ENCODE results near the gene CCDC146. TPM values are rescaled to one million over a fixed set of nuclear protein-coding genes. Genes with fewer than 3 reads are reported as not detected.
A peak's percentile ranks its signal among the peaks of the same experiment; 100 is the strongest.
"Not testable (repeated sequence)": the region's sequence is repeated elsewhere in the genome, so short reads cannot be mapped to it uniquely, and the experiment has no call there.

Gene CCDC146
- total RNA-seq, 2 donors from 2014 or later = 11.6 to 15.7 TPM

DNA sequence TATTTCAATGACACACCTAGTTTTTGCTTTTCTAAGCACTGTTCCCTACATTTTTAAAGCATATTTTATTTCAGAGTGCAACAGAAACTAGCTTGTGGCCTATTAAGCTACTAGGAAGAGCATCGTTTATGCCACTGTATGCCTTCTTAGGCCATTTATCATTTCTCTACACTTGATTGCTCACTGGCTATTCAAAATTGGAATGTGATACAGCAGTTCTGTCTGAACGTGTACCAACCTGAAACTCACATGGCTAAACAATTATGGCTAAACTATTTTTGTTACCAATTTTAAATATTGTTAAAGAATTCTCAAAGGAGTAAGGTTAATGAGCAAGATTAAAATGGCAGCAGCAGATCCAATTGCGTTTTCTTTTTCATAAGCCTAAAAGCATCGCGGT is 188.6 kb downstream of the CCDC146 start:
- intact Hi-C loops (cut with DNase I, micrococcal nuclease) = no loop called here
- no peak for ATAC-seq
- DNase-seq = no peak

DNA sequence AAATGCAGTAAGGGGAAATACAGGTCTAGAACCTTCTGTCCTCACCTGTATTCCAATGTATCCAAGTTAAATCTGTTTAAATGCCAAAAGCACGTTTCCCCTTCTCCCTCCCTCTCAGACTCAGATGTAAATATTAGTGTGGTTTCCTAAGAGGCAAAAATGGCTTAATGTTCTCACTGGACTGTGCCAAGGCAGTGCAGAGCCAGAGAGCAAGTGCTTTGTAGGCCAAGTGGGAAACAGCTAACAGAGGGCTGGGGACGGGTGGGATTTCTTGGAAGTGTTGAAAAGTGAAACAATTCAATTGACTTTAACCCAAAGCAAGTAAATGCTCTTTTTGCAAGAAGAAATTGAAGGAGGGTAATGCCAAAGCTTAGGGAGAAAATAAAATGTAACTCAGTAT is 190.7 kb downstream of the CCDC146 start:
- DNase-seq (no peak), ATAC-seq (no peak)
- intact Hi-C loops (cut with DNase I, micrococcal nuclease) = no loop called here

DNA sequence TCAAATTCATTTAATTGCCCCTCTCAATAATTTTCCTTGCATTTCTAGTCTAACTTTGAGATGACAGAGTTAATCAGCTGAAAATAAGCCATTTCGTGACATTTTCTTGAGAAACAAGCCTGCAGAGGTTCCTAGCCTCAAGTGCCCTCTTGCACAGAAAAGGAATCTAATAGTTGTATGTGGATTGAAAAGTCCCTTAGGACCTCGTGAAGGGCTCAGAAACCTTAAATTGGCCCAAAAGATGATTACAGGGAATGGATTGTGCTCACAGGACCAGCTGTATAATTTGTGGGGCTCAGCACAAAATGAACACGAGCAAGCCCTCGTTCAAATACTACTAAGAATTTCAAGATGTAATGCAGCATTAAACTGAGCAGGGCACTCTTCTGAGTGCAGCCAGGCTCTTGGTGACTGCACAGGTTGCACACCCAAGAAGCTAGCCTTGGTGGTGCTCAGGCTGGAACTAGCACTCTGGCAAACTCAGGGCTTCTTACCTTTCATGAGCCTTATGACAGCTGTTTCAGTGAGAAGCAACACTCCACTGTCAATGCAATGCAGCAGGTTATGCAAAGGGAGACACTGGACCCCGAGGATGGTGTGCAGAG is 191.6 kb downstream of the CCDC146 start:
- DNase-seq (no peak), ATAC-seq (no peak)
- intact Hi-C loops (cut with DNase I, micrococcal nuclease) = no loop called here

DNA sequence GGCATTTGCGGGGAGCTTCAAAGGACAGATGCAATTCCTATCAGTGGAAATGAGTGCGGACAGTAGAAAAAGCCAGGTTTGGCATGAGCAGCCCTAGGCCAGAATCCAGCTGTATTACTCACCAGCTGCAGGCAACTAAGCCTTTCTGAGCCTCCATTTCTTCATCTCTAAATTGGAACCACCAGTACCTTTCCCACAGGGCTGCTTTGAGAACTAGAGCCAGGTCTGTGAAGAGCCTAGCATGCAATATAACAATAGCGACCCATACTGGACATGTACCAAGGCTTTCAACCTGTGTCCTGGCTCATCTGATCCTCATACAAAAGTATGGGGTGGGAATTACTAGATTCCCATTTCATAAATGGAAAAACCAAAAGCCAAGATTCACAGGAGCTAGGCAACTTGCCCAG is 192.8 kb downstream of the CCDC146 start:
- intact Hi-C loops (cut with DNase I, micrococcal nuclease) = no loop called here
- ATAC-seq (no peak), DNase-seq (no peak)

DNA sequence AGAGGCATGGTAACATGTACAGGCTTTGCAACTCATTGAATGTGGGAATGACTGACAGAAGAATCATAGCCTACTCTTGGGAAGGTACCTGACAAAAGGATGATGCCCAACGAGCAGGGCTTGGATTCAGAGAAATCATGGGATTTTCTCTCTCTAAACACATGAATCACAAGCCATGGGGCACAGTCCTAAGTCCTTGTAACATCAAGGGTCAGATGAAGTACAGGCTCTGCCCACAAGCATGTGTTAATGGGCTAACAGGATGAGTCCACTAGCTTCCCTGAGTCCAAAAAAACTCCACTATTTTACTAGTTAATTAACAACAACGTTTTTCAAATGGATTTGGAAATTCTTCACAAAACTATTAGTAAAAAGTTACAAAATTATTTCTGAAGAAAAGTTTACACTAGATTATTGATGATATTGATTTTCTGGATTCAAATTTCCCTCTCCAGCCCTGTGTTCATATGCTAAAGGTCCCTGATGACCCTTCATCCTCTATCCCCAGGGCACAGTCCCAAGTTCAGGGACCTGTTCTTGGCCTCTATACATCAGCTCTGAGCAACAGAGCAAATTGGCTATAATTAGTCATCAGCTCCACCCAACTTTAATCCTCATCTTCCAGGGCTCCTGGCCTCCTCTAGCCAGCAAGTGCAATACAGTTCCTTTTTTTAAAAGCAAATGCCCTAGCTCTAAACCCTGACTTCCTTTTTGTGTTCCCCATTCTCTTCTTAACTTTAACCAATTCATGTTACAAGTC is 194.0 kb downstream of the CCDC146 start:
- intact Hi-C loops (cut with DNase I, micrococcal nuclease) = no loop called here
- ATAC-seq = no peak
- DNase-seq = no peak

DNA sequence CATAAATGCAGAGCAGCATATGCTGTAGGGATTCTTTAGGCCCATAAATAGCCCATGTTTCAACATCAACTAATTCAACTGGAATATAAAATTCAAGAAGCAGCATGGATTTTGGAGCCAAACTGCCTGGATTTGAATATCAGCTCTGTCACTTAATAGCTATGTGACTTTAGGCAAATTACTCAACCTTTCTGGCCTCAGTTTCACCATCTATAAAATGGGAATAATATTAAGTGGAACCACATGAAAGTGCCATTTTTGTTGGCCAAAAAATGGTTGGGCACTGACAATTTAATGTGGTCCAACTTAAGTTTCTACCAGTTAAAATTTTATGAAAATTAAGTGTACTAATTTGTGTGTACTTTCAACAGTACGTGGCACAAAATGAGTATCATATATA is 195.6 kb downstream of the CCDC146 start:
- ATAC-seq (no peak), DNase-seq (no peak)
- intact Hi-C loops (cut with DNase I, micrococcal nuclease) = no loop called here

DNA sequence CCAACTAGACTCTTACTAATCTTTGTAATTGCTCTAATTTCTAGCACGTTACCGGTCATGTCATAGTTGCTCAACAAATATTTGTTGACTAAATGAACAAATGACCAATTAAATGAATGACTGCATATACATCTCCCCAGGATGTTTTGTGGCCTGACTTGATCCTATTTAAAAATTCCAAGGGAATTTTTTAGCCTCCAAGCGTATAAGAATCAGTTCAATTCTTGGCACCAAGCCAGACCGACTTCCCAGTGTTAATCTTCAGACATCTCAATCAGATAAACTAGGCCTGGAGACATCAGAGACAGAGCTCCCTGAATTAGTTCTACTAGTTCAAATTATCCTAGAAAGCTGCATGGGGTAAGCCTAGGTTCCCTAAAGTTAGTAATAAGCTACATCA is 197.7 kb downstream of the CCDC146 start:
- no peak for DNase-seq
- intact Hi-C loops (cut with DNase I, micrococcal nuclease) = no loop called here
- ATAC-seq = no peak

DNA sequence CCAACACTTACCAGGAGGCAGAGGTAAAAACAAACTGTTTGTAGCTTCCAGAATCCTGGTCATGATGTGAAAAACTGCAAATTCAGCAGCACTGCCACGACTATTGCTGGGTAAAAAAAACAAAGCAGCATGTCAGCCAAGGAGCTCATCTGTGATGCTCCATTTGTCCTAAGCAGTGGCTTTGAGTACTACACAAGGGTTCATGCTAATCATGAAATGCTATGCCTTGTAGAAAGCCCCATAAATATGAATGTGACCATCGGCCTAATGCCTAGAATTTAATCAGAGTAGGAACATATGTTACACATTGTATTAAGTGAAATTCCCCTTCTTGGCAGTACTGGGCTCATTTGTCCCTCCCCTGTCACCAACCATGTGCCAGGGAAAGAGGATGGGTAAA is 198.3 kb downstream of the CCDC146 start:
- ATAC-seq (no peak), DNase-seq (no peak)
- intact Hi-C loops (cut with DNase I, micrococcal nuclease) = no loop called here

DNA sequence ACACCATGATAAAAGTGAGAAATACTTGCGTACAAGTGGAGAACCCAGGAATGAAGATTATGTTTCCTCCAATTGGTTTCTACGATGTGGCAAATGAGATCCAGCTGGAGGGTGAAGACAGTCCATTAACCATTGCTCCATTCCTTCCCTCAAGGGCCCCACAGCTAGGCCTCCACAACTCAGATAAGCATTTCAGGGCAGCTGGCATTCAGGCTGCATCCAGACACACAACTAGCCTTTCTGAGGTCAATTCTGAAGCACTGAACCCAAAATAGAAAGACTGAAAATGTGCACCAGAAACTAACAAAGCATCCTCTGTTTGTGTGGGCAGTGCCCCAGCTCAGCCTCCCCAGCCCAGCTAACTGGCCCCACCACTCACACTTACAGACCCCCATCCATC is 198.9 kb downstream of the CCDC146 start:
- DNase-seq (no peak), ATAC-seq (no peak)
- intact Hi-C loops (cut with DNase I, micrococcal nuclease) = no loop called here

DNA sequence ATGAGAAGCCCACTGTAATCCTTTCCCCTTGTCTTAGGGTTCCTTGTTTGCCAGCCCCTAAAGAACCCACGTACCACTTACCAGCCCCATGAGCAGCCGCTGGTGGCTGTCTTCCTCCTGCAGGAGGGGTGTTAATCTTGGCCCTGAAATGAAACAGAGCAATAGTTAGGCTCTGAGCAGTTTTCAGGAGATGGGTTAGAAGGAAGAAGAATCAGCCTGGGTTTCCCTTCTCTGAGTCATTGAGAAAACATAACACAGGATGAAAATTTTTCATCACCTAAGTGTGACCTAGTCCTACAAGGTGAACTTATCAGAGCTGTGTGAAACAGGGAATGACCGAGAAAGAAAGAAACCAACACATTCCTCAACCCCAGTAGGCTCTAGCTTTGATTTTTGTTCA is 203.7 kb downstream of the CCDC146 start:
- DNase-seq (no peak), ATAC-seq (no peak)
- intact Hi-C loops (cut with DNase I, micrococcal nuclease) = no loop called here

DNA sequence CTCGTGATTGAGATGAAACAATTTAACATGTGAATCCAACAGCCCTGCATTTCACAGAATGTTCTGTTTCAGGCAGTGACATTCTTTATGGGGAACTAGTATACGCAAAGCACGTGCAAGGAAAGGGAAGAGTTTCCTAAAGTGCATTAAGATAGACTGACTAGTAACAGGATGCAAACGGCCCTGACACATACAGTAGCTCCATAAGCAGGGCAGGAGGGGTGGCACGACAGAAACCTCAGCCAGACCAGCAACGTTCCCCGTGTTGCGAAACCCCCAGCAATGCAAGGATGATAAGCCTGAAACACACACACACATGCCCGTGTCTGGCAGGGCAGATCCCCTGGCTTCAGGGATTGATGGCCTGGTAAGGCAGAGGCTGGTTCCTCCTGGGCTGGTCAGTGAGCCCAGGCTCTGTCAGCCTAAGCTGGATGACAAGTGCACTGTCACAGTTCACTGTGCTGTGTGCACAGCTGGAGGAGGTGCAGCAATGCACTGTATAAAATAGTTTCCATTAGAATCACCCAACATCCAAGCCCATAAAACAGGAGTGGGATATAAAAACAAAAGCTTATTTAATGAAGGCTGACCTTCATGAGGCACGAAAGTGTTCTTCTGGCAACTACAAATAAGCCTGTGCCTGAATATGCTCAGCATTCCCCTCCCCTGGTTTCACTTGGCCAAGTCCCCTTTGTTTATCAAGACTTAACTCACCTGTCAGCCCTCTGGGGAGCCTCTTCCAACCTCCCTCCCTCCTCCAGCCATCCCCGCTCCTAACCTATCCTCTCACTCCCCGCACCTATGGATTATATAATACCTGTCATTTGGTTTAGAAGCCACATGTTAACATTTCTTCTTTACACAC is 204.9 kb downstream of the CCDC146 start:
- DNase-seq = peak in 1 of 2 donors; percentile 44
- no peak for ATAC-seq
- intact Hi-C loops (cut with DNase I, micrococcal nuclease) = no loop called here

DNA sequence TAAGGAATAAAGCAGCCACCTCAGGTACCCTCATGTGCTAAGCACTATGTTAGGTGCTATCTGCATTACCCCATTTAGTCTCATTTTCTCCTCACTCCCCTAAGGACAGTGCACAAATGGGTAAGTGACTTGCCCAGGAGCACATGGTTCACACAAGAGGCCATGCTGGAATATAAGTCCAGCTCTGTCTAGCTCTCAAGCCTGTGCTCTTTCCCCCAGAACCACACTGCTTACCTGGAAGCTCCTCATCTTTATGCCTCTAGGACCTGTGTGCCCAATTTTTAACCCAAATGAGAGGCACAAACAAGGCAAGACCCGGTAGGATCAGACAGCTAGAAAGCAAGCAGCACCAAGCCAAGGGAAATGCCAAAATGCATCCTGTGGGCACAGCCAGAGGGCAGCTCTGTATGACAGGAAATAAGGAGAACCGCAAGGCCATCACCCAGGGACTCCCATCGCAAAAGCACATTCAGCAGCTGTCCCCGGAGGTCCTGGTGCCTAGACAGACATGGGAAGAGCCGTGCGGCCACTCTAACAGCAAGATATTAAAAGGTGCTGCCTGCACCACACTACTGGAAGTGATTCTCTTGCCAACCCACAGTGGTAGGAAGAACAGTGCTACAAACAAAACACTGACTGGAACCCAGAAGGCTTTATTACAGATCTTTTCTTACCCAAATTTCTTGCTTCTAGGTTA is 205.7 kb downstream of the CCDC146 start:
- ATAC-seq = no peak
- intact Hi-C loops (cut with DNase I, micrococcal nuclease) = no loop called here

DNA sequence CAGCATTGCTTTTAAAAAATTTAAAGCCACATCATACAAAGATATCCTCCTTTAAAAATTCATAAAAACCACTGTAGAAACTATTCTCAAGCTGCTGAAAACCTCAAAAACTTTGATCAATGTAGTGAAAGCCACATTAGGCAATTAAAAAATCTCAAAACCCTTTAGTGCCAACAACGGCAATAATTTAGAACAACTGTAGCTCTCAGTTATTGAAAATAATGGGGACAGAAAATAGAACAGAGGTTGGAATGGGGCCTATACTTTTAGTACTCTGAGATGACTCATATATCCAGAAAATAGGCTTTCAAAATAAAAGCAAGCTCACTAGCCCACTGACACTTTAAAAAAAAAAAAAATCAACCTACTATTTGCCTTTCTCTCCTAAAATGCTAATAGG is 206.3 kb downstream of the CCDC146 start:
- DNase-seq (no peak), ATAC-seq (no peak)
- intact Hi-C loops (cut with DNase I, micrococcal nuclease) = no loop called here

More for the DNA sequence above, 205.7 kb downstream of the CCDC146 start:
- no peak for DNase-seq

DNA sequence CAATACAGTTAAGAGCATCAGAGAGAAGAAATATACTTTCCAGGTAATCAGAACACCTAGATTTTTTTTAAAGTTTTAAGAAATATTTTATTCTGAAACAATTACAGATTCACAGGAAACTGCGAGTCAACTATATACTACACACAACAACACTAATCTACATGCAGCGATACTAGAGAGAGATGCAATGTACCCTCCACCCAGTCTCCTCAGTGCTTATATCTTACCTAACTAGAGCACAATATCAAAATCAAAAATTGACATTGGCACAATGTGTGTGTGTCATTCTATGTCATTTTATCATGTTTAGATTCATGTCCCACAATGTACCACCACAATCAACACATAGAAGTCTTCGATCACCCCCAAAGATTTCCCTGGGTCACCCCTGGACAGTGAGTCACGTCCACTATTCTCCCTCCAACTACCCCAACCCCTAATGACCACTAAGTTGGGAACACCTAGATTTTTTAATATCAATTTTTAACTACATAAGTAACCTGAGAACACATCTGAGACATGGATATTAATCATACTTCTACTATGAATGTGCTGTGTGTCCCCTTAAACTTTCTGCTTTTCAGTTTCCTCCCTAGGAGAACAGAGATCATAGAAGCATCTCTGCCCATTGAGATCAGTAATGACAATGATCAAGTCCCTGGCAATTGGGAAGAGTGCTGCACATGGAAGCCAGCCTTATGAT is 207.2 kb downstream of the CCDC146 start:
- no peak for ATAC-seq
- intact Hi-C loops (cut with DNase I, micrococcal nuclease) = loop anchor here in 1 of 2 donors (10.0 kb wide), 1 partner anchor 75 kb away; no protein-coding TSS in a partner anchor

DNA sequence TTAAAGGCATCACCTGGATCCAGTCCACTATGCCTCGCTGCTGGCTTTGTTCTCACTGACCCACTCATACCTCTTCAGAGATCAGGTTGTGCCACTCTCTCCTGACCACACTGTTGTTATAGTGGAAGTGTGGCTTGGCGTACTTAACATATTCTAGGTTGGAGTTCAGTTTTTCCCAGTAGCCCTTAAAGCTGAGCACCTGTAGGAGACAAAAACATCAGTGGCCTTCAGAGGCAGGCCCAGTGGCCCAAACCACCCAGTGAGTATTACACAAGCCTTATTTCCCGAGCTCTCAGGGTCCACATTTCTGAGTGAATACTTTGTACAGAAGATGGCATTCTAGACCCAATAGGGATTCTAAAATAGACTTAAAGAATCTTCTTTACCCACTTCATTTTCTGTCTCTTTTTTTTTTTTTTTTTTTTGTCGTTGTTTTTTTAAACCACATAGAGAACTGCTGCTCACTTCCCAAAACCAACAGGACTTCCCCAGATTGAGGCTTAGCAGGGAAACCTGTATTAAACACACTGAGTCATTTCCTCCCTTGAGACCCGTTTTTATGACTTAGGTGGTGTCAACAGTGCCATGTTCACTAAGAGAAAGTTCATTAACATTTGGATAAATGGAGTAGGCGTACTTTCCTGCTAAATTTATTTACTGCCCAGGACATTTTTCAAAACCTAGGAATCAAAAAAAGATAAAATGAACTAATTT is 207.9 kb downstream of the CCDC146 start:
- ATAC-seq = peak; percentile 31
- intact Hi-C loops (cut with DNase I, micrococcal nuclease) = loop anchor here in 1 of 2 donors (10.0 kb wide), 1 partner anchor 76 kb away; no protein-coding TSS in a partner anchor
- no peak for DNase-seq

More for the DNA sequence above, 207.2 kb downstream of the CCDC146 start:
- no peak for DNase-seq

DNA sequence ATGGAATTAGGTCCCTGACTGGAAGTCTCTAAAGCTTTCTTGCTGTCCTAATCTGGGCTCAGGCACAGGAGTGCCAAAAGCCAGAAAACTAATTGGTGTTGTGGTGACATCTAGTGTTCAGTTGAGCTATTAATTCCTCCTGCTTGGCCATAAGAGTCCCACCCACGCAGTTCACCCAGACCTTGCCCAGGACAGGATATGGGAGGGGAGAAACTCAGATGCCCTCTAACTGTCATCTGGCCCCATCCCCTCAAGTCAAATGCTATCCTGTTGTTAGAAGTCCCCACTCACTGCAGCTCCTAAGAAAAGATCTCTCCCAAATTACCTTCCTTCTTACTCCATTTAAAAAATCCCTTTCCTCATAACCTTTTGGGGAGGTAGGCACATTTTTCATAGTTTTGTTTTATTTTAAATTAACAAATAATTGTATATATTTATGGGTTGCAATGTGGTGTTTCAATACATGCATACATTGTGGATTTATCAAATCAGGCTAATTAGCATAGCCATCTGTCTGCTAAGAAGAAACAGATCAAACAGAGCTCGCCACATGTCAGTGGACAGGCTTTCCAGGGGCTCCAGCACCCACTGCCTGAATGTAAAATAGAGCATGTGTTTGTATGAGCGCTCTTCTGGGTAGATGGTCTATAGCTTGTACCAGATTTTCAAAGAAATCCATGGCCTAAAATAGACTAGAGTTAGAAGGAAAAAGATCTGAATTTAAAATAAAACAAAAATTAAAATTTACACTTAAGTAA is 209.7 kb downstream of the CCDC146 start:
- DNase-seq (peak; percentile 41 to 43), ATAC-seq (peak; percentile 95)
- intact Hi-C loops (cut with DNase I, micrococcal nuclease) = loop anchor here in 1 of 2 donors (10.0 kb wide), 1 partner anchor 77 kb away; no protein-coding TSS in a partner anchor

DNA sequence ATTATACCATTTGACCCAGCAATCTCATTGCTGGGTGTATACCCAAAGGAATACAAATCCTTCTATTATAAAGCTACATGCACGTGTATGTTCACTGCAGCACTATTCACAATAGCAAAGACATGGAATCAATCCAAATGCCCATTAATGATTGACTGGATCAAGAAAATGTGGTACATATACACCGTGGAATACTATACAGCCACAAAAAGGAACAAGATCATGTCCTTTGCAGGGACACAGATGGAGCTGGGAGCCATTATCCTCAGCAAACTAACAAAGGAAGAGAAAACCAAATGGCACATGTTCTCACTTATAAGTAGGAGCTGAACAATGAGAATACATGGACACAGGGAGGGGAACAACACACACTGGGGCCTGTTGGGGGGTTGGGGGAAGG is 211.6 kb downstream of the CCDC146 start:
- not testable (repeated sequence) for DNase-seq, ATAC-seq
- intact Hi-C loops (cut with DNase I, micrococcal nuclease) = loop anchor here in 1 of 2 donors (10.0 kb wide), 1 partner anchor 79 kb away; no protein-coding TSS in a partner anchor

Data from left colon (tissue), 2 donors.